Embryonic facial prominence (tissue), 1 donor: ENCODE results near the gene CDK18.
"Not testable (repeated sequence)": the region's sequence is repeated elsewhere in the genome, so short reads cannot be mapped to it uniquely, and the experiment has no call there.

Source experiments
- DNase-seq: peaks from one replicate; pipeline ENCODE4 v3.0.0-alpha.2; 2016; ENCODE audit errors: extremely low spot score

The CDK18 gene

GRCh38 chr1:205481218-205481617 lies 23.3 kb upstream of the CDK18 start:
- no peak for DNase-seq

- peak; percentile 22 for DNase-seq
These were observed 22.8 kb upstream of the CDK18 start for GRCh38 chr1:205481629-205482151.

- not testable (repeated sequence) for DNase-seq
These were observed 21.9 kb upstream of the CDK18 start for GRCh38 chr1:205482587-205482986.

- DNase-seq: no peak
These were observed 21.1 kb upstream of the CDK18 start for GRCh38 chr1:205483372-205483771.

GRCh38 chr1:205484985-205485967 lies 19.2 kb upstream of the CDK18 start:
- peak; percentile 42 for DNase-seq

- no peak for DNase-seq
These were observed 18.2 kb upstream of the CDK18 start for GRCh38 chr1:205486258-205486657.

GRCh38 chr1:205488074-205488723 lies 16.3 kb upstream of the CDK18 start:
- DNase-seq: no peak

GRCh38 chr1:205491794-205492193 lies 12.7 kb upstream of the CDK18 start:
- no peak for DNase-seq

- DNase-seq: no peak
These were observed 12.2 kb upstream of the CDK18 start for GRCh38 chr1:205492201-205492667.

GRCh38 chr1:205492774-205493173 lies 11.7 kb upstream of the CDK18 start:
- DNase-seq: no peak

- DNase-seq: no peak
These were observed 11.0 kb upstream of the CDK18 start for GRCh38 chr1:205493241-205494085.

GRCh38 chr1:205494115-205494514 lies 10.4 kb upstream of the CDK18 start:
- DNase-seq: no peak

- no peak for DNase-seq
These were observed 9.1 kb upstream of the CDK18 start for GRCh38 chr1:205495237-205495823.

GRCh38 chr1:205496661-205497060 lies 7.8 kb upstream of the CDK18 start:
- DNase-seq: no peak

- DNase-seq: no peak
These were observed 7.1 kb upstream of the CDK18 start for GRCh38 chr1:205497351-205497750.

- DNase-seq: no peak
These were observed 4.7 kb upstream of the CDK18 start for GRCh38 chr1:205499789-205500188.

GRCh38 chr1:205500240-205501233 lies 3.9 kb upstream of the CDK18 start:
- no peak for DNase-seq

GRCh38 chr1:205502111-205502810 lies 2.2 kb upstream of the CDK18 start:
- DNase-seq: no peak

- no peak for DNase-seq
These were observed 1.5 kb upstream of the CDK18 start for GRCh38 chr1:205502992-205503391.
